WTC11 (cell line): ENCODE data around the gene SLC41A3. TPM values are rescaled to one million over a fixed set of nuclear protein-coding genes. Genes with fewer than 3 reads are reported as not detected.

Source experiments
- ATAC-seq: fragments of 200-7000 bp; cut with Tn5 transposase; 2 replicates; pipeline ENCODE4 v1.10.0; 2021; ENCODE audit warnings: mild to moderate bottlenecking, moderate library complexity
- CTCF ChIA-PET: fragments of 300-600 bp; sonication (Branson Sonifier 250); formaldehyde crosslinking; loops from one replicate; lab custom pipeline; 2021; ENCODE audit warnings: antibody characterized with exemption; lab: Charles Lee
- POLR2A ChIA-PET: fragments of 350-600 bp; sonication (Branson Sonifier 250); formaldehyde crosslinking; loops from one replicate; lab custom pipeline; 2021; ENCODE audit warnings: antibody characterized with exemption; lab: Charles Lee
- DNase-seq: peaks from one replicate; pipeline ENCODE4 v3.0.0; 2021; ENCODE audit warnings: low spot score
- H3K27ac Mint-ChIP-seq: 2 replicates; pipeline ENCODE4 v1.8.0; 2021; ENCODE audit warnings: mixed read lengths
- H3K27me3 Mint-ChIP-seq: 2 replicates; pipeline ENCODE4 v1.8.0; 2021; ENCODE audit warnings: low read depth, mild to moderate bottlenecking, moderate library complexity, mixed read lengths
- H3K36me3 Mint-ChIP-seq: 2 replicates; pipeline ENCODE4 v1.8.0; 2021; ENCODE audit warnings: mixed read lengths
- H3K4me1 Mint-ChIP-seq: 2 replicates; pipeline ENCODE4 v1.8.0; 2022; ENCODE audit warnings: mixed read lengths
- H3K4me3 Mint-ChIP-seq: 2 replicates; pipeline ENCODE4 v1.8.0; 2021; ENCODE audit warnings: mild to moderate bottlenecking, moderate library complexity, mixed read lengths
- H3K9me3 Mint-ChIP-seq: 2 replicates; pipeline ENCODE4 v1.8.0; 2021; ENCODE audit warnings: mixed read lengths
- AR ChIP-seq: fragments of 250-450 bp; sonication (Bioruptor Pico); IDR thresholded peaks from 2 replicates; pipeline ENCODE4 v1.9.0; 2021; ENCODE audit warnings: mild to moderate bottlenecking
- CDX4 ChIP-seq: fragments of 250-450 bp; sonication (Bioruptor Pico); IDR thresholded peaks from 2 replicates; pipeline ENCODE4 v1.9.0; 2021; ENCODE audit warnings: moderate library complexity, mild to moderate bottlenecking, inconsistent platforms, borderline replicate concordance
- E2F1 ChIP-seq: sonication (generic); formaldehyde crosslinking; IDR thresholded peaks from 2 replicates; pipeline ENCODE4 v1.8.0; 2022; ENCODE audit warnings: mild to moderate bottlenecking, missing genetic modification reagents
- E2F4 ChIP-seq: sonication (generic); formaldehyde crosslinking; IDR thresholded peaks from 2 replicates; pipeline ENCODE4 v1.8.1; 2022; ENCODE audit warnings: low read depth, mild to moderate bottlenecking, moderate library complexity, missing genetic modification reagents, borderline replicate concordance
- GABPB1 ChIP-seq: sonication (generic); formaldehyde crosslinking; IDR thresholded peaks from 2 replicates; pipeline ENCODE4 v1.8.1; 2023; ENCODE audit warnings: mild to moderate bottlenecking, missing genetic modification reagents
- HMGXB4 ChIP-seq: sonication (generic); formaldehyde crosslinking; IDR thresholded peaks from 2 replicates; pipeline ENCODE4 v1.8.1; 2023; ENCODE audit warnings: mild to moderate bottlenecking, moderate library complexity, missing genetic modification reagents
- JAZF1 ChIP-seq: fragments of 250-450 bp; sonication (Bioruptor Pico); IDR thresholded peaks from 2 replicates; pipeline ENCODE4 v1.9.0; 2021; ENCODE audit warnings: moderate library complexity, mild to moderate bottlenecking, inconsistent platforms
- NR1H2 ChIP-seq: sonication (generic); formaldehyde crosslinking; IDR thresholded peaks from 2 replicates; pipeline ENCODE4 v1.9.0; 2021; ENCODE audit warnings: mild to moderate bottlenecking, moderate library complexity, missing genetic modification reagents
- OVOL2 ChIP-seq: fragments of 250-450 bp; sonication (Bioruptor Pico); IDR thresholded peaks from 2 replicates; pipeline ENCODE4 v1.9.0; 2021; ENCODE audit warnings: mild to moderate bottlenecking, borderline replicate concordance
- STAT6 ChIP-seq: sonication (generic); formaldehyde crosslinking; conservative IDR thresholded peaks from 2 replicates; pipeline ENCODE4 v1.8.1; 2023; ENCODE audit warnings: mild to moderate bottlenecking, low read depth, missing genetic modification reagents, moderate library complexity
- TCF7 ChIP-seq: sonication (generic); formaldehyde crosslinking; IDR thresholded peaks from 2 replicates; pipeline ENCODE4 v1.8.0; 2022; ENCODE audit warnings: mild to moderate bottlenecking, low read depth, missing genetic modification reagents, moderate library complexity
- USF1 ChIP-seq: sonication (generic); formaldehyde crosslinking; IDR thresholded peaks from 2 replicates; pipeline ENCODE4 v1.8.0; 2022; ENCODE audit warnings: mild to moderate bottlenecking, missing genetic modification reagents
- USF2 ChIP-seq: sonication (generic); formaldehyde crosslinking; IDR thresholded peaks from 2 replicates; pipeline ENCODE4 v1.8.1; 2023; ENCODE audit warnings: mild to moderate bottlenecking, missing genetic modification reagents, moderate library complexity
- ZBTB21 ChIP-seq: sonication (generic); formaldehyde crosslinking; IDR thresholded peaks from 2 replicates; pipeline ENCODE4 v1.8.1; 2023; ENCODE audit warnings: mild to moderate bottlenecking, missing genetic modification reagents, borderline replicate concordance
- ZBTB43 ChIP-seq: sonication (generic); formaldehyde crosslinking; IDR thresholded peaks from 2 replicates; pipeline ENCODE4 v1.8.1; 2023; ENCODE audit warnings: mild to moderate bottlenecking, missing genetic modification reagents
- ZMAT4 ChIP-seq: fragments of 250-450 bp; sonication (Bioruptor Pico); IDR thresholded peaks from 2 replicates; pipeline ENCODE4 v1.9.0; 2021; ENCODE audit warnings: mild to moderate bottlenecking
- ZNF512 ChIP-seq: sonication (generic); formaldehyde crosslinking; IDR thresholded peaks from 2 replicates; pipeline ENCODE4 v1.8.1; 2022; ENCODE audit warnings: missing genetic modification reagents, borderline replicate concordance
- total RNA-seq: library from RNA; stranded (reverse); gene quantifications from 3 replicates; pipeline ENCODE4 v1.2.3, GENCODE V29; 2021

SLC41A3 gene
- total RNA-seq, 1 experiment from 2014 or later: 28.4 TPM

GRCh38 chr3:126005951-126006350 is 78.0 kb downstream of the SLC41A3 start (continued):
- TF ChIP-seq ZBTB21: no peak
- no peak for TF ChIP-seq NR1H2 (CRISPR knock-in tag)
- no peak for TF ChIP-seq ZMAT4 (CRISPR knock-in tag)
- no peak for TF ChIP-seq TCF7 (CRISPR knock-in tag)
- TF ChIP-seq, all 79 proteins: peak for 0

- ChIA-PET CTCF (interaction anchor here (0.8 kb wide), 1 partner anchor 77 kb away, joined by 3 read pairs; no protein-coding TSS in a partner anchor), POLR2A (no interaction called here)
- Mint-ChIP-seq H3K4me1 (no peaks in the 10 kb centered on the region), H3K4me3 (no peak overlapping the region), H3K36me3 (peaks cover 7% of the 10 kb centered on the region), H3K9me3 (peaks cover 26% of the 10 kb centered on the region), H3K27ac (no peak overlapping the region), H3K27me3 (peaks cover 22% of the 10 kb centered on the region)
- DNase-seq: no peak
- TF ChIP-seq JAZF1 (no peak), E2F1 (CRISPR knock-in tag) (no peak), USF2 (CRISPR knock-in tag) (no peak), ZNF512 (CRISPR knock-in tag) (no peak), ZBTB43 (CRISPR knock-in tag) (no peak), AR (CRISPR knock-in tag) (no peak), E2F4 (CRISPR knock-in tag) (no peak), CDX4 (no peak), GABPB1 (CRISPR knock-in tag) (no peak), OVOL2 (CRISPR knock-in tag) (no peak), USF1 (CRISPR knock-in tag) (no peak), HMGXB4 (no peak), STAT6 (CRISPR knock-in tag) (no peak)
- no peak for ATAC-seq
These were observed 79.2 kb downstream of the SLC41A3 start for GRCh38 chr3:126004692-126005091.
